IPS-18c (cell line): ENCODE data around the gene LUZP2.

Experiments used
- H3K4me3 ChIP-seq: 2 replicates; pipeline ENCODE4 v1.7.0; 2013; ENCODE audit warnings: low read depth, mild to moderate bottlenecking, low read length, moderate library complexity; ENCODE audit not compliant: insufficient read depth
- H3K9me3 ChIP-seq: one replicate; pipeline ENCODE4 v1.6.1; 2013; ENCODE audit warnings: mild to moderate bottlenecking, low read length, moderate library complexity; ENCODE audit not compliant: control insufficient read depth, insufficient read depth

LUZP2 gene

DNA sequence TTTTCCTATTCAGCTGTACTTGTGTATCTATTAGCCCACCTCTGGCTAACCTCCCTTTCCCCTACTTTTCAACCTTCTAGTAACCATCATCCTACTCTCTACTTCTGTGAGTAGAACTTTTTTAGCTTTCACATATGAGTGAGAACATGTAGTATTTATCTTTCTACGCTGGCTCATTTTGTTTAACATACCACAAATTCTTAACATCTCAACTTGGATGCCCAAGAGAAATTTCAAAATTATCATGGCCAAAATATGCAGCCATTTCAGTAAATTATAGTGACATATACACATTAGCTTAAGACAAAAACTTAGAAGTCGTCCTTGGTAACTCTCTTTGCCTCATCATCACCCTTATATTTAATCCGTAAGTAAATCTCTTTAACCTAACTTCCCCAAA, 34.7 kb downstream of the LUZP2 start:
- no peaks in the 10 kb centered on the region for H3K9me3 ChIP-seq
- H3K4me3 ChIP-seq, result no peak overlapping the region

DNA sequence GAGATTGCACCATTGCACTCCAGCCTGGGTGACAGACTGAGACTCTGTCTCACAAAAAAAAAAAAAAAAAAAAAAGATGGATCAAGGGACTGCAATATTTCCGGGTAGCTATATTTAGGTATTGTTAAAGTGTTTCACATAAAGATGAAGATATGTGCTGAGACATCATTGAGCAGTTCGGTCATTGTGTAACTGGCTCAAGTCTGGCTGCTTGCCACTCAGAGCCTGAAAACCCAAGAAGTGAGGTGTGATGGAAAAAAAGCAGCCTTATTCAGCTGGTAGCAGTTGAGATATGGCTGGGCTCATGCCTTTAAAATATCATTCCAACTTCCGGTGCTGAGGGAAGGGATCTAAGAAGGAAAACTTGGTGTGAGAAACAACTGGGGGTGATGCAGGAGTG, 46.9 kb downstream of the LUZP2 start:
- Histone ChIP-seq H3K4me3 (no peak overlapping the region), H3K9me3 (peaks cover 2% of the 10 kb centered on the region)

DNA sequence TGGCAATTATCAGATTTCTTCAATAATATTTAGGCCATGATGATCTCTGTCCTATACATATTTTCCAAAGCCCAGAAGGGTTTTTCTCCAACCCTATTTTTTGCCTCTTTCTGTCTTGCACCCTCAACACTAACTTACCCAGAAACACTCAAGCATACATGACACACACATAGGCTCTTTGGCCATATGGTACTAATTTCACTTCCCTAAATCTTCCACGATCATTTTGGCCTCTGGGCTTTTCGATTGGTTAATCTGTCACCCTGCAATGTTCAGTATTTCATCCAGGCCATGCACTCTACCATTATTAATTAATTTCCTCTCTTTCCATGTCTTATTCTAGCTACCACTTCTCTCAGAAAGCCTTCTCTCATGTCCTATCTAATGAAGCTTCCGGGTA, 59.8 kb downstream of the LUZP2 start:
- H3K9me3 ChIP-seq, result no peaks in the 10 kb centered on the region
- no peak overlapping the region for H3K4me3 ChIP-seq

DNA sequence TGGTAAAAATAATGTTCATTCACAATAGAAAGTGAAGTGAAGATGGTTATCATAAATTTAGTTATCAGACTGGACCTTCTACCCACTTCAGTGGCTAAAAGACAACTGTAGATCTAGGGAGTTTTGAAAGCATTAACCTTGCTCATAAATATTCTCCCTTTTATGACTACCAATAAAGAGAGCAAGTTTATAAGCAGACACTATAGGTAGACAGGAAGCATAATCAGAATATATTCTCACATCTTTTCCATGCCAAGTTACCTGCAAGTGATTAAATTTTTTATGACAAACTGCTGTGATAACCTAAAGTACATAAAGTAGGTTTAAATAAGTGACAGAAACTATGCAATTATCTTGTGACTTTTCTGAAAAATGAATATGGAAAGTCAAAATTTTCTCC, 62.5 kb downstream of the LUZP2 start:
- Histone ChIP-seq H3K4me3 (no peak overlapping the region), H3K9me3 (peaks cover 3% of the 10 kb centered on the region)

DNA sequence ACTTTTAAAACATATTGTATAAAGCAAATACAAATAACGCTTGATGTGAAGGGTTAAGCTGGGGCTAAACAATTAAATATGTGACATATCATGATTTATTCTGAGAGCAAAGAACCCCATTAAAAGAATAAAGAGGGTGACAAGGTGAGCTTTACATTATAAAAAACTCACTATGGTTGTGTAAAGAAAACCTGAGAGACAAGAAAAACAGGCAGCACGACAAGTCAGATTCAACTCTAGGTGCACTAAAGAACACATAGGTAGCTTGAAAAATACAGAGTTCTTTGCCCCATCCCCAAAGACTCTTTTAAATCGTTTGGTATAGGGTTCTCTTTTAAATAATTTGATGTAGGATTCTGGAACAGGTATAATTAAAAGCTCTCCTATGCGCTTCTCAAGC, 63.5 kb downstream of the LUZP2 start:
- H3K4me3 ChIP-seq, result no peak overlapping the region

DNA sequence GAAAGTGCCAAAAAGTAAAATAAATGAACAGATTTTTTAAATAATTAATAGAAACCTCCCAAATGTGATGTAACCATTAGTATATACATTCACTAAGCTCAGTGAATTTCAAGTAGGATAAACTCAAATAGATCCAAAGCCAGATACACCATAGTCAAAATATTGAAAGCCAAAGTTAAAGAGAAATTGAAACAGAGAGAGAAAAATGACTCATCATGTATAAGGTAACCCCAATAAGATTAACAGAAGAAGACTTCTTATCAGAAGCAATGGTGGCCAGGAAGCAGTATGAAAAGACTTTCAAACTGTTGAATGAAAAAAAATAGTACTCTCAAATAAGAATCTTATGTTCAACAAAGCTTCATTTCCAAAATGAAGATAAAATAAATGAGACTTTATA, 70.5 kb downstream of the LUZP2 start:
- peaks cover 2% of the 10 kb centered on the region for H3K9me3 ChIP-seq
- H3K4me3 ChIP-seq, result no peak overlapping the region

More for the DNA sequence above, 63.5 kb downstream of the LUZP2 start:
- H3K9me3 ChIP-seq, result peaks cover 3% of the 10 kb centered on the region

DNA sequence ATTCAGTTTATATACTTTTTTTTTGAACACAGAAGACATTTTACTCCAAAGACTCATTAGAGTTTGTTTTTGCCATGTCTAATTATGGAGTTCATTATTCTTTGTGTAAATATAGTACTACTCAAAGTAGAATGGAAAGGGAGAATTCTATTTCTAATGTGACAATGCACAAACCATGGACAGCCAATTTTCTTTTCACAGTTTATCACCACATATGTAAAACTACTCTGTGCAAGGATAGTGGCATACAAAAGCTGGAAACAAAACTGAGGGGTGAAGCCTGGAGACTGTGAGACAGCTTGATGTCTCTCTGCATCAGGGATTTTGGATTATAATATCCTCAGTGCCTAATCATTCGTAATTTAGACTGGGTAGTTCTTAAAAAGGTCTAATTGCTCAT, 75.5 kb downstream of the LUZP2 start:
- no peak overlapping the region for H3K4me3 ChIP-seq
- H3K9me3 ChIP-seq, result no peaks in the 10 kb centered on the region

DNA sequence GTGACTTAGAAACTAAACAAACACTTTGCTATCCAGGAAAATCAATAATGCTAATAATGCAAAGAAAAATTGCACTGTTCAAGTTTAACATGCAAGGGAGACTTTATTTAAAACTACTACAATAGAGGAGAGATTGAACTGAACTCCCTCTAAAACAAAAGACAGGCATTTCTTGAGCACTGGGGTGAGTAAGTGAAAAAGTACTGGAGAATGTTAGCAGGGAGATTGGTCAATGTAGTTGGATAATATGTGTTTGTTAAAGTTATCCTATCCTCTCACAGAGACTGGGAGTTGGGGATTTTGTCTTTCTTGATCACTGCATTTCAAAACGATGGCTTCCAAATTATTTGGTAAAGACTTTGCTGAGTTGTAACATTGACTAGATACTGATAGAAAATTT, 77.6 kb downstream of the LUZP2 start:
- Histone ChIP-seq H3K9me3 (no peaks in the 10 kb centered on the region), H3K4me3 (no peak overlapping the region)

DNA sequence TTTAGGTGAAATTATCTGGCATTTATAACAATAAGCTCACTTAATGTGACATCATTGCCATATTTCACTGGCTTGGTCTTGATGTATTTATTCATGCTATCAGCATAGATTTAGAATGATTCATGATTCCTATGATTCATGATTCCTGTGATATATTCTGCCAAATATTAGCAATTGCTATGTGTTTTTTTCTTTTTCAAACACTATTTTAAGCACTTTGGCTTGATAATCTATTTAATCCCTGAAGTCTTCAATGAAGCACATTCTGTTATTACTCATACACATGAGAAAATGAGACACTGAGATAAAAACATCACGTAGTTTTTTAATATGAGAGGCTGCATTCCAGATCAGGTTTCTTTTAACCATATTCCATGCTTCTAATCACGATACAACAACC, 78.5 kb downstream of the LUZP2 start:
- H3K4me3 ChIP-seq, result no peak overlapping the region

DNA sequence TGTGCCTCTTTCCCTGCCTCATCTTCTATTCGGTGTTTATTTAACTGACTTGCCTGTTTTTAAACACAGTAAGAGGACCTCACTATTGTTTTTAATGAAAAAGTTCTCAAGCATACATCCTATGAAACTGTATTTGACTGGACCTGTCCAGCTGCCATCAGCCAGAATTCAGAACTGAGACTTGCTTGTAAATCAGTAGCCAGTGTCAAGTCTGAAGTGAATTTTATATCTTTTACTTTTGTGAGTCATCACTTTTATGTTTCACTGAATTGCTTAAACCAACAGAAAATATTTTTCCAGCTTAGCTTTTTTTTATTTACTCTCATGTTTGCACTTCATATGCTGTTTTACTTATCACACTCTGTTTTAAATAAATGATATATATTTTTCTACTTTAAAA, 88.3 kb downstream of the LUZP2 start:
- no peak overlapping the region for H3K4me3 ChIP-seq
- no peaks in the 10 kb centered on the region for H3K9me3 ChIP-seq

More for the DNA sequence above, 78.5 kb downstream of the LUZP2 start:
- H3K9me3 ChIP-seq, result no peaks in the 10 kb centered on the region

DNA sequence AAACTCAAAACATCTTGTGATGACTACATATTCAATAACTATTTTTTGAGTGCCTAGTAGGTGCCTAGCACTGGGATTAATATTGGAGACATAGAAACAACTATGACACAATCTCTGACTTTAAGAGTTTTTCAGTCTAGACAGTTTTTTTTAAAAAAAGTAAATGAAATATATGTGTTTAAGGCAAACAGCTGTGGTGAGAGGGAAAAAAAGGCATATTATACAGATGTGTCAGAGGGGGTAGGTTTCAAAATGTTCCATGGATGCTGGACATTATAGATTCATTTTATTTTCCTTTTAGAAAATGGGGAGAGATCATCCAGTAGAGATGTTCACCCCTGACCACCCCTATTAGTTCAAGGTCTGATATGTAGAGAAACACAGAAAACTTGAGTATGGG, 90.8 kb downstream of the LUZP2 start:
- H3K4me3 ChIP-seq, result no peak overlapping the region
- H3K9me3 ChIP-seq, result no peaks in the 10 kb centered on the region

DNA sequence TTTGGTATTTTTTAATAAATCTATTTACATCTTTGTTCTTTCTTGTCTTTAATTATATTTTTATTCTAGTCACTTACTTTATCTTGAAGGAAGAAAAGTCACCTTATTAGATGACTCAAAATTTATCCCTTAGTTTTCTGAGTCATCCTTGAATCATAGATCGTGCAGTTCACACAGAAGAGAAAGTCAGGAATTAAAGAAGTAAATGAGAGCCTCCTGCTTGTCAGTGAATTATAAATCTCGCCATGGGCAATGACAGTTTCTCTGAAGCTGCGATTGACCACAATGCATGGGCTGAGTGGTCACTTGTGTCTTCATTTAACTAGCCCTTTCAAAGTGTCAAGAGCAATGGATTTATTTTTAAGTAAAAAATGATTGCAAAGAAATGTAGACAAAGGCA, 91.2 kb downstream of the LUZP2 start:
- Histone ChIP-seq H3K9me3 (no peaks in the 10 kb centered on the region), H3K4me3 (no peak overlapping the region)

DNA sequence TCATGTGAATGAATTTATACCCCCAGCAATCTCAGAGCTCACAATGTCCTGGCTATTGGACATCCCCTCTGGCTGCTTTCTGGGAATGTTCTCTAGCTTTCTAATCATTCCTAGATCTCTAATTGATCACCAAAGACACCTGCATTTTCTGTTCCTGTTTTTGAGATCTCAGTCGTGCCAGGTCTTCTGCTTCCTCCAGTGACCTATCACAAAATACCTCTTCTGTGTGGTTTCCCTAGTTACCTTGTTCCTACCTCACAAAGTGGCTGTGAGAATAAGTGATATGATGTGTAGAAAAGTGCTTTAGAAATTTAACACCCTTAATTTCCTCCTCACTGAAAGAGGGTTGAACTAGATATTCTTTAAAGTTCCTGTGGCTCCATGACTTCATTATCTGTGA, 92.2 kb downstream of the LUZP2 start:
- H3K4me3 ChIP-seq, result no peak overlapping the region

DNA sequence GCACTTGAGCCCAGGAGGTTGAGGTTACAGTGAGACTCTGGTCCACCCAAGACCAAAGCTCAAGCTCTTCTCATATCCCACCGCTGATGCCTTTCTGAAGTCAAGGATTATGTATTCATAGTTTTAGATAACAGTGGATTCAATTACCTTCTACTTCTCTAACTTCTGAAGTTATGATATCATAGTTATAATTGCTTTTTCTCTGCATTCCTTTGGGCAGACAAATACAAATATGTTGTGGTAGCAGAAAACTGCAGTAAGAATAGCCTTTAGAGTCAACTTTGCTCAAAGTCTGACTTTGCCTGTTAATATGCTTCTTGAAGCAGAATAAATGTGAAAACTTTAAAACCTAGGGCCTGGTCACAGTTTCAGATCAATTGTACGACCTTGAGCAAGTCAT, 94.4 kb downstream of the LUZP2 start:
- Histone ChIP-seq H3K9me3 (no peaks in the 10 kb centered on the region), H3K4me3 (no peak overlapping the region)

More for the DNA sequence above, 92.2 kb downstream of the LUZP2 start:
- H3K9me3 ChIP-seq, result no peaks in the 10 kb centered on the region

DNA sequence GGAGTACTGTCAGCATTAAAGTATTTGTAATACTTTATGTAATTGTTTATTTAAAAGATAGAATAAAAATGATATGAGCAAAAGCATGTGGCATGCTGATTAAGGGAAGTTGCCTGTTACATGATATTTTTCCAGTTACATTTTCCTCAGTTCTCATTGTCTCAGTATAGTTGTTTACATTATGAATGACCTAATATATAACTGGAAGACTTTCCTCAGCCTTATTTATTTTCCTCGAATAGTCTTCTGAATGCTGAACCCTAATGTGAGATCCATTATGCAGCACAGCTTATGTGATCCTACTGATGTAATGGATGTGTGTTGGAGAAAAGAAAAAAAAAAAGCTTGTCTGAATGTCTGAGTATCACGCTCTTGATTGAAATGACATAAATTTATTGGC, 95.5 kb downstream of the LUZP2 start:
- Histone ChIP-seq H3K4me3 (no peak overlapping the region), H3K9me3 (no peaks in the 10 kb centered on the region)

DNA sequence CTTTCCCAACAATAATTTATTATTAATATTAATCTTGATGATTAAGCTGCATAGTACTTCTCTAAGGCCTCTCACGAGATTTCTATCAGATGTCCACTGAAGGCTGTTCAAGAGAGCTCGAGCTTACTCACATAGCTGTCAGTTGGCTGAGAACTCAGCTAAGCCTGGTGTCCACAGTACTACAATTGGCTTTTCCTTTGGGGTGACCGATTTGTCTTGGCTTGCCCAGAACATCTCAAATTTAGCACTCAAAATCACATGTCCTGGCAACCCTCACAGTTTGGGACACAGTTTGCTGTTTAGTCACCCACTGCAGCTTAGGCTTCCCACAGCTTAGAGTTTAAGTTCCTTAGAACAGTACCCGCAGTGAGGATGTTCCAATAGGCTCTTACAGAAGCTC, 96.5 kb downstream of the LUZP2 start:
- H3K4me3 ChIP-seq, result no peak overlapping the region
- H3K9me3 ChIP-seq, result no peaks in the 10 kb centered on the region

DNA sequence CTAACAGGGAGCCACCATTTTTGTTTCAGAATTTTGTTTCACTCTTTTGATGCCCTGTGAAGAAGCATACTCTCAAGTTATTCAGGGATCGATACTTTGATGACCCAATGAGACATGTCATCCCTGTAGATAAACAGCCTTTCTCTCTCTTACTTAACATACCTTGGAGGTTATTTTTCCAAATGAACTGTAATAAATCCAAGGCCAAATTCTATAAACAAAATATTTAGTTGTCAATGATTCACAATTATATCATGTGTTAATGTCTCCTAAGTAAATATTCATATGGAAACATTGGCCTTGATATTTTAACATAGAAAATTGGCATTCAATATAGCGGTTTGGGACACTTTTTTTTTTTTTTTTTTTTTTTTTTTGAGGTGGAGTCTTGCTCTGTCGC, 97.5 kb downstream of the LUZP2 start:
- Histone ChIP-seq H3K9me3 (no peaks in the 10 kb centered on the region), H3K4me3 (no peak overlapping the region)

DNA sequence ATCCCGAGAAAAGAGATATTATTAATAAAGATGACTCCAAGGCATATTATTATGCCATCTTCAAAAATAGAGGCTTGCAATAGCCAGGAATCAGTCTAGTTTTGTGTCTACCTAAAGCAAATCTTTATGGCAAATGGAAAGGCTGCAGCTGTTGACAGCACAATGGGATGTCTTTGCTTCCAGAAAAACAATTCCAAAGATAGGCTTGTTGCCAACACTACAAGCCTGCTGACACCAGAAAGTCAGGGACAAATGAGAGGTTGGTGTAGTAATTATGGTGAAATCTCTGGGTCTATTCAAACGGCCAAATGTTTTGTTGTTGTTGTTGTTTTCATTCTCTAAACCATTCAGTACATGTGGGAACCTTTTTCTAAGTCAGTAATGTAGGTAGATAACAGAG, 101.8 kb downstream of the LUZP2 start:
- no peaks in the 10 kb centered on the region for H3K9me3 ChIP-seq
- H3K4me3 ChIP-seq, result no peak overlapping the region

DNA sequence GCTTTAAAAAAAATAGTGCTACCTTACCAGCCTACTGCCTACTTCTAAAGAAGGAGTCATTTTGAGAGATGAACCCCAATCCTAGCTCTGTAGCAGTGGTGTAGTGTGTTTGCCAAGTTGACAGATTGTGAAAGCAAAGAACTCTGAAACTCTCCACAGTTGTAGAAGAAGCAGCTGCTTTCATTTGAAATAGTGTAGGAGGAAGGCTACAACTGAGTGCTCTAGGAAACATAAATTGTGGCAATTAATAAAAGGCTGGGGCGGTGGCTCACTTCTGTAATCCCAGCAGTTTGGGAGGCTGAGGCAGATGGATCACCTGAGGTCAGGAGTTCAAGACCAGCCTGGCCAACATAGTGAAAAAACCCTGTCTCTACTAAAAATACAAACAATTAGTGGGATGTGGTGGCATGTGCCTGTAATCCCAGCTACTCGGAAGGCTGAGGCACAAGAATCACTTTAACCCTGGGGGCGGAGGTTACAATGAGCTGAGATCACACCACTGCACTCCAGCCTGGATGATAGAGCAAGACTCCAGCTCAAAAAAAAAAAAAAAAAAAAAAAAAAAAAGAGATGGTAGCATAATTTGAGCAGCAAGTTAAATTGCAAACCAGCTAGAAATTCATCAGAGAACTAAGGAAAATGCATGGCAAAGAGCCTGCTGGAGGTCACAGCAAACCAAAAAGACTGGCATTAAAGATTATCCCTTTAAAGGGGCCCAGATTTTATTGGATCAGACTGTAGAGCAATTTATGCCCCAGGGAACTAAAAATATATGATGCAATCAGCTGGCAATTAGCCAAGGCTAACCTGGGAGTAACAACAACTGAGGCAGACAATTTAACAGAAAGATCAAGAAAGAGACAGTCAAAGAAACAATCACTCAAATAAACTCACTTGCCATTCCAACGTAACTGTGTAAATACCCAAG, 112.6 kb downstream of the LUZP2 start:
- Histone ChIP-seq H3K9me3 (no peaks in the 10 kb centered on the region), H3K4me3 (no peak overlapping the region)
